NCI-H2196 (cell line): Measurements from ENCODE around the gene CDC14A.
A peak's percentile ranks its signal among the peaks of the same experiment; 100 is the strongest.
"Not testable (repeated sequence)": the region's sequence is repeated elsewhere in the genome, so short reads cannot be mapped to it uniquely, and the experiment has no call there.

Experiments used
- DNase-seq: peaks from one replicate; lab custom pipeline; 2025; ENCODE audit not compliant: unreplicated experiment; lab: John Stamatoyannopoulos, UW

Gene CDC14A

GRCh38 chr1:100352267-100353070, at the start of gene CDC14A:
Gene CDC14A (plus strand): TSS chr1:100352506. CDS start chr1:100352955, 449 bp downstream.
- DNase-seq = peak; percentile 96

- DNase-seq = no peak
These were observed 49.6 kb upstream of the CDC14A start for GRCh38 chr1:100302739-100303138.

- no peak for DNase-seq
These were observed 48.1 kb upstream of the CDC14A start for GRCh38 chr1:100304227-100304626.

GRCh38 chr1:100304921-100305320, 47.4 kb upstream of the CDC14A start:
- DNase-seq = no peak

GRCh38 chr1:100305954-100306353, 46.4 kb upstream of the CDC14A start:
- DNase-seq = no peak

- DNase-seq = no peak
These were observed 45.5 kb upstream of the CDC14A start for GRCh38 chr1:100306735-100307313.

GRCh38 chr1:100308777-100309176, 43.5 kb upstream of the CDC14A start:
- no peak for DNase-seq

DNA sequence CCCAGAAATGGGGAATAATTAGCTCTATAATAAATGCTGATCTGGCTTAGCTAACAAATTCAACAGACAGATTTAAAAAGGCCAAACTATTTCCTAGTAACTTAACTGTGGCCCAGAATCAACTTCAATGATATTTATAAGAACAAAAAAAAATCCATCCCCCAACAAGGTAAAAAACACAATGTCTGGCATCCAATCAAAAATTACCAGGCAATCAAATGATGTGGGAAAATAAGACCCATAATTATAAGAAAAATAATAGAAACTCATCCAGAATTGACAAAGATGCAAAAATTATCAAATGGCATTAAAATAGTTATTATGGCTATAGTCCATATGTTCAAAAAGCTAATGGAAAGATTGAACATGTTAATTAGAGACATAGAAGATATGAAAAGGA, 42.4 kb upstream of the CDC14A start:
- DNase-seq = no peak

- no peak for DNase-seq
These were observed 38.9 kb upstream of the CDC14A start for GRCh38 chr1:100313382-100313781.

DNA sequence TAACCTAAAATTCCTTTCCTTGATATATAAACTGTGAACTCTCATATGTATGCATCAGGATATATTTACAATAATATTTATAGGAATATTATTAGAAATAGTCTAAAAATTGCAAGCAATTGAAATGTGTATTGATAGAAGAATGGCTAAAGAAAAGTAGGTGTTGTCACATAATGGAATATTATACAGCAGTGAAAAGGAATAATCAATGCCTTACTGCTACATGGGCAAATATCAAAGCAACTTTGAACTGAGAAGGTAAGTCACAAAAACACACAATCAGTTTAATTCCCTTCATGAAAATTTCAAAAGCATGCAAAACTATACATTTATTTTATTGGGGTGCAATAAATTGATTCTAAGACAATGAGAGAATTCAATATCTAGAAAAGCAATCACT, 35.7 kb upstream of the CDC14A start:
- DNase-seq = no peak

DNA sequence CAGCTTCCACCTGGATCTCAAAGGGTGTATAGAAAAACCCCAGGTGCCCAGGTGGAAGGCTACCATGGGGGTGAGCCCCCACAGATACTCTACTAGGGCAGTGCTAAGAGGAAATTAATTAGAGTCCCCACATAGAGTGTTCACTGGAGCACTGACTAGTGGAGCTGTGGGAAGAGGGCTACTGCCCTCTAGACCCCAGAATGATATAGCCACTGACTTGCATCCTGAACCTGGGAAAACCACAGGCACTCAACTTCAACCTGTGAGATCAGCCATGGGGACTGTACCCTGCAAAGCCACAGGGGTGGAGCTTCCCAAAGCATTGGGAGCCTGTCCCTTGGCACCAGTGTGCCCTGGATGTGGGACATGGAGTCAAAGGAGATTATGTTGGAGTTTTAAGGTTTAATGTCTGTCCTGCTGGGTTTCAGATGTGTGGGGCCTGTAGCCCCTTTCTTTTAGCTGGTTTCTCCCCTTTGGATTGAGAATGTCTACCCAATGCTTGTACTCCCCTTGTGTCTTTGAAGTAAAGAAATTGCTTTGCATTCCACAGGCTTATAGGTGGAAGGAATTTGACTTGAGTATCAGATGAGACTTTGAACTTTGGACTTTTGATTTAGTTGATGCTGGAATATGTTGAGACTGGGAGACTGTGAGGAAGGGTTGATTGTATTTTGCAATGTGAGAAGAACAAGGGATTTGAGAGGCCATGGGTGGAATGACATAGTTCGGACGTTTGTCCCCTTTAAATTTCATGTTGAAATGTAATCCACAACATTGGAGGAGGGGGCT, 31.8 kb upstream of the CDC14A start:
- DNase-seq = no peak

- DNase-seq = no peak
These were observed 31.2 kb upstream of the CDC14A start for GRCh38 chr1:100321100-100321493.

GRCh38 chr1:100321506-100321905, 30.8 kb upstream of the CDC14A start:
- no peak for DNase-seq

DNA sequence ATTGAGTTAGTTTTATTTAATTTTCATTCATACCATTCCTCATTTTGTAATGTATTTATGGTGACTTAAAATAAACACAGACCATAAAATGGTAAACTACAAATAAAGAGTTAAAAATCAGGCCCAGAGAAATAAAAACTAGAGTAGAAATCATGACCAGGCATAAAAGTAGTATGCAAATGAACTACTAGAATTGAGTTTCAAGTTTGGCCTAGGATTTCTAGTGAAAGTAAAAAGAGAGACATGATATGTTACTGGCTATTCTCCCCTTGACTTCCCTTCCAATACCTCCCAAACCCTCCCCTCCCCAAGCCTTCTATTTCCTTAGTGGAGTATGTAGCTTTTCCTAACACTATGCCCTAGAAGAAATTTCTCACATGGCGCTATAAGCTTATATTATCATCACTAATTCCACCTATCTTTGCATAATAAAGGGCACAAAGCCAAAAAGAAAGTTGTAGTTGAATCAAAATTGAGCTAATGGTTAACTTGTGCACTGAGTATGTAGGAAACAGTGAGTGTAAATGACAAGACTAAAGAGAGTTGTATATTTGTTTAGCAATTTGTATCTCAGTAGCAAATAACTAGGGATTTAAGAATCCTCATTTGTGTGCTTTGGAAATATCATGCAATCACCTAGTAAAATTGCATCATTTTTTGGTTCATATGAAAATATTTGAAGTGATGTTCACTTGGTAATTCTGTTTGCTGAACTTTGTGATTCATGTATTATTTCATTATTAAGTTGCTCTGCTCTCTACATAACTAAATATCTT, 29.7 kb upstream of the CDC14A start:
- DNase-seq = no peak

DNA sequence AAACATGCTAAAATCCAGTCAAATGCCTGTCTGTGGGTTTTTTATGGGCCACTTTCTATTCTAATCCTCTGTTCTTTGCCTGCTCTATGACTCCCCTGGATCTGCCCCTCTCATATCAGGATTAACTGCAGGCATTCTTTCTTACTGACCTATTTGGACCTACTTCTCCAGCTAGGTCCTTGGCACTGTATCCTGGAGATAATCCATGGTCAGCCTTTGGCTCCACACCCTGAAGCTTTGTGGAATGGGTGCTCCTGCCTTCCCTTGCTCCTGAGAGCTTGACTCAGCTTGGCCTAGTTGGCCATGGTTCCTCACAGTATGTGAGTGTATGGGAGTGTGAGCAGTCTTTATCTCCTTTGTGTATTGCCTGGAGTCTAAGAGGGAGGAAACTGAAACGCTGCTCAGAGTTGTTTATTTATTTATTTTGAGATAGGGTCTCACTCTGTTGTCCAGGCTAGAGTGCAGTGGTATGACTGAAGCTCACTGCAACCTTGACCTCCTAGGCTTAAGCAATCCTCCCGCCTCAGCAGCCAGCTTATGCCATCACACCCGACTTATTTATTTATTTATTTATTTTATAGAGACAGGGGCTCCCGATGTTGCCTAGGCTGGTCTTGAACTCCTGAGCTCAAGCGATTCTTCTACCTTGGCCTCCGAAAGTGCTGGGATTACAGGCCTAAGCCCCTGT, 28.7 kb upstream of the CDC14A start:
- DNase-seq = no peak

DNA sequence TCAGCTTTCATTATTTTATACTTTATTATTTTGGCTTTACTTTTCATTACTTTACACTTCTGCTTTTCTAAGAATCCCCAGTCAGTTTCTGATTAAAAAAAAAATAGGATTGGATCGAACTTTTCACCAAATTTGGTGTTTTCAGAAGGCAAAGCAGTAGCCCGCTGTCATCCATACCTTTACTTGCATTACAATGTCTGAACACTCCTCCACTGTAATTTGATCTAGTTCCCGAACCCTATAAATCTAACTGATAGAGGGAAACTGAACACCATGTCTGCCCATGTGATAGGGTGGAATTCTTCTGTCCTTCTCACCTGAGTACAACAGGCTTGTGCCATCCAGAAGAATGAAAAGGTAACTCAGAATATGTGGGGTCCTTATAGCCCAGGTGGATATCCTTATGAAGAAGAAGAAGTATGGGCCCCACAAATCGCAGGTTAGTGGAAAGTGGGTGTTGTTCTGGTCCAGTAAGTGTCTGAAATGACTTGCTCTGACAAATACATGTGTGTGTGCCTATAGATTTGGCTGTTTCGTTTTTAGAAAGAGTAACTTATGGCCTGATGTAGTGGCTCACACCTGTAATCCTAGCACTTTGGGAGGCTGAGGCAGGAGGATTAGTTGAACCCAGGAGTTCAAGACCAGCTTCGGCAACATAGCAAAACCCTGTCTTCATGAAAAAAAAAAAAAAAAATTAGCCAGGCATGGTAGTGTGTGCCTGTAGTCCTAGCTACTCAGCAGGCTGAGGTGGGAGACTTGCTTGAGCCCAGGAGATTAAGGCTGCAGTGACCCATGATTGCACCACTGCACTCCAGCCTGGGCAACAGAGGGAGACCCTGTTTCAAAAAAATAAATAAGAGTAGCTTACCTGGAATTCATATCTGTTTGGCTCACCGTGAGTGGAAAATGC, 26.6 kb upstream of the CDC14A start:
- DNase-seq = no peak

GRCh38 chr1:100326325-100326670, 26.0 kb upstream of the CDC14A start:
- not testable (repeated sequence) for DNase-seq

- DNase-seq = no peak
These were observed 24.2 kb upstream of the CDC14A start for GRCh38 chr1:100328133-100328532.

GRCh38 chr1:100331146-100331545, 21.2 kb upstream of the CDC14A start:
- not testable (repeated sequence) for DNase-seq

DNA sequence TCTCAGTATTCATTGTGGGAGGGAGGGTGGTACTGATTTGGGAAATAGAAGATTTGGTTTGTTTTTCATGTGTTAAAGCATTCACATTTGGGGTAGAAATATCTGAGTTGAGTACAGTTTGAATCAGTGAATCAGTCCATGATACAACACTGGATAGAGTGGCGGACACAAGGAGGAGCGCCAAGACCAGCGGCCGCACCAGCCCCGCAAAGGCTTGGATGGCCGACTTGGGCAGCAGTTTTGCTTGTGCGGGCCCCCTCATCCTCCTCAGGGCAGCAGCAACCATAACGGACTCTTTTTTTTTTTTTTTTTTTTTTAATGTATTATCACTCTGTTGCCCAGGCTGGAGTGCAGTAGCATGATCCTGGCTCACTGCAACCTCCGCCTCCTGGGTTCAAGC, 20.0 kb upstream of the CDC14A start:
- no peak for DNase-seq
